ENCODE measurements around the gene GALNT9.

DNA sequence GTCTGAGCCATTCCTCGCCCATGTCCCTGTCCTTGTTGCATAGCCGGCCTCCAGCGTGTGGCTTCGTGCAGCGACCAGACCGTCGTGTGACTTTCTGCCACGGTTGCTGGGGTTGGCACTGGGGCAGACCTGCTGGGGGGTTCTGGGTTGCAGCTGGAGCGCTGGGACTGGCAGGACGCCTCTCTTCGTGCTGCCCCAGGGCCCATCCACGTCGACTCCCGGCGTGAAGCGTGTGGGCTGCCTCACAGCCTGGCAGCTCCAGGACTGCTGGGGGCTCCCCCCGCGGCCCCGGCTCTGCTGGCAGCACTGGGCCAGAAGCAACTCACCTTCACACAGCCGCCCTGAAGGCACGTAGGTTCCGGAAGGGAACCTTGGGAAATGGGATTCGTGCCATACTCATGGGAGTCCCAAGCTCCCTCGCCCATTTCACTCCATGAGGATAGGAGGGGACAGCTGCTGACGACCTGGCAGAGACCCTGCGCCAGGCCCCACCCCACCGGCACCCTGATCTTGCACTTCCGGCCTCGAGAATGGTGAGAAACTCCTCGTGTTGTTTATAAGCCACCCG is 51.9 kb downstream of the GALNT9 start:
- no peak for TF ChIP-seq EZH2phosphoT487 (IDR thresholded peaks at IDR 0.05; ENCODE audit: insufficient read depth, low read depth)
- no peak for TF ChIP-seq EZH2 (IDR thresholded peaks at IDR 0.05; ENCODE audit: insufficient read depth, poor library complexity, severe bottlenecking)
